Esophagus muscularis mucosa (tissue), 4 donors: ENCODE results near the gene NINJ2. TPM values are rescaled to one million over a fixed set of nuclear protein-coding genes. Genes with fewer than 3 reads are reported as not detected.

Experiments
- DNase-seq: peaks from one replicate; pipeline ENCODE4 v3.0.0-alpha.2; 2017; ENCODE audit errors: extremely low spot score
- H3K27ac ChIP-seq, 4 donors: fragments of 200-600 bp; sonication (generic); replicated peaks in 1 of 4; 1 replicate in 3 of 4; 2 replicates in 1 of 4; pipeline ENCODE4 v1.5.1; 2016 to 2019; ENCODE audit warnings: mild to moderate bottlenecking in 1 of 4
- H3K27me3 ChIP-seq, 4 donors: fragments of 200-600 bp; sonication (generic); one replicate each; pipeline versions ENCODE4 v1.5.1 to v1.6.0; 2016 to 2019
- H3K36me3 ChIP-seq, 4 donors: fragments of 200-600 bp; sonication (generic); one replicate each; pipeline ENCODE4 v1.5.1; 2016 to 2019
- H3K4me1 ChIP-seq, 4 donors: fragments of 200-600 bp; sonication (generic); one replicate each; pipeline ENCODE4 v1.5.1; 2016 to 2019
- H3K4me3 ChIP-seq, 4 donors: fragments of 200-600 bp; sonication (generic); 1 replicate in 2 of 4; 2 replicates in 2 of 4; pipeline ENCODE4 v1.5.1; 2016 to 2019; ENCODE audit warnings: mild to moderate bottlenecking in 4 of 4, moderate library complexity in 1 of 4
- H3K9me3 ChIP-seq, 4 donors: fragments of 200-600 bp; sonication (generic); 1 replicate in 3 of 4; 2 replicates in 1 of 4; pipeline ENCODE4 v1.5.1; 2016 to 2019
- EP300 ChIP-seq: sonication (generic); formaldehyde crosslinking; IDR thresholded peaks from one replicate; pipeline ENCODE4 v1.6.1; 2017; ENCODE audit warnings: antibody characterized with exemption
- POLR2A ChIP-seq: fragments of 450-650 bp; IDR thresholded peaks from one replicate; pipeline ENCODE4 v1.6.1; 2017; ENCODE audit warnings: antibody characterized with exemption, moderate library complexity, mild to moderate bottlenecking, low read depth
- POLR2AphosphoS5 ChIP-seq, 2 donors: sonication (generic); formaldehyde crosslinking; IDR thresholded peaks; one replicate each; pipeline ENCODE4 v1.6.1; 2017; ENCODE audit warnings: antibody characterized with exemption in 2 of 2
- WGBS: methylation state at CpG from one replicate; pipeline ENCODE4 v1.1.5; 2018; 5-methylcytosine and 5-hydroxymethylcytosine counted together
- intact Hi-C: fragments of 100-400 bp; cut with DNase I; formaldehyde crosslinking; loops from one replicate; pipeline ENCODE4 v1.15.1; 2023
- total RNA-seq, 4 donors: library from RNA; depleted of rRNA; stranded (reverse); fragments of >200 nt; gene quantifications; one replicate each; pipeline versions ENCODE4 v1.1.0 to v1.2.1, GENCODE V29; 2016
- TF ChIP-seq, protein P1 (sequence below), 3 experiments: fragments of 200-600 bp in 2 of 3; fragments of 450-650 bp in 1 of 3; sonication (generic) in 2 of 3; IDR thresholded peaks; one replicate each; pipeline ENCODE4 v1.5.1; 2017 to 2019; ENCODE audit warnings: antibody characterized with exemption in 3 of 3, mild to moderate bottlenecking in 2 of 3, moderate library complexity in 1 of 3

NINJ2 gene
- total RNA-seq, 4 donors from 2014 or later, result 2.9 to 11.1 (median 7.1) TPM

DNA sequence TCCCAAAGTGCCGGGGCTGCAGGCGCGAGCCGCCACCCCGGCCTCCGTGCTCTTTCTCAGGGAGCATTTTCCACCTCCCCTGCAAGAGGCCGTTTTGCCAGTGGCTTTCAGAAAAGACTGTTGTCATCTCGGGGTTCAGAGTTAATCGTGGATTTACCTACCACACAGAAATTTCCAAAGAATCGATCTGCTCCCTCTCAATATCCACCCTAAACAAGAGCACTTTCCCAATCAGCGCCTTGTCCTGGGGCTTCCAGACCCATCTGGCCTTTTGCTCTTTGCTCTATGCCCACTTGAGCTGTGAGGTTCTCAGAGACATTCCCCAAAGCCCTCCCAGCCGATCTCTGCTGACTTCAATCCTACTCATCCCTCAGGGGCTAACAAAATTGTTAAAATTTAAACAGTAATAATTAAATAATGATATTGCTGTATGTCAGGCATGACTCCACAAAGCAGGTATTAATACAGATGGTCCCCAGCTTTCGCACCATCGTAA lies 86.6 kb downstream of the NINJ2 start:
- 95% methylated on average over 14 of the region's 14 CpGs for WGBS
- no peaks in the 10 kb centered on the region for H3K27me3 ChIP-seq
- intact Hi-C loops, result loop anchor here (5.0 kb wide), 1 partner anchor 56 kb away; no protein-coding TSS in a partner anchor
- H3K36me3 ChIP-seq, result no peaks in the 10 kb centered on the region
- H3K4me1 ChIP-seq, result peaks cover 42 to 47% (median 44%) of the 10 kb centered on the region in 4 donors
- H3K4me3 ChIP-seq, result peak overlapping the region; percentile 17 to 29 (median 24)
- peak overlapping the region; percentile 29 to 71 (median 57) for H3K27ac ChIP-seq
- DNase-seq, result no peak
- H3K9me3 ChIP-seq, result no peaks in the 10 kb centered on the region
- TF ChIP-seq, protein P1, sequence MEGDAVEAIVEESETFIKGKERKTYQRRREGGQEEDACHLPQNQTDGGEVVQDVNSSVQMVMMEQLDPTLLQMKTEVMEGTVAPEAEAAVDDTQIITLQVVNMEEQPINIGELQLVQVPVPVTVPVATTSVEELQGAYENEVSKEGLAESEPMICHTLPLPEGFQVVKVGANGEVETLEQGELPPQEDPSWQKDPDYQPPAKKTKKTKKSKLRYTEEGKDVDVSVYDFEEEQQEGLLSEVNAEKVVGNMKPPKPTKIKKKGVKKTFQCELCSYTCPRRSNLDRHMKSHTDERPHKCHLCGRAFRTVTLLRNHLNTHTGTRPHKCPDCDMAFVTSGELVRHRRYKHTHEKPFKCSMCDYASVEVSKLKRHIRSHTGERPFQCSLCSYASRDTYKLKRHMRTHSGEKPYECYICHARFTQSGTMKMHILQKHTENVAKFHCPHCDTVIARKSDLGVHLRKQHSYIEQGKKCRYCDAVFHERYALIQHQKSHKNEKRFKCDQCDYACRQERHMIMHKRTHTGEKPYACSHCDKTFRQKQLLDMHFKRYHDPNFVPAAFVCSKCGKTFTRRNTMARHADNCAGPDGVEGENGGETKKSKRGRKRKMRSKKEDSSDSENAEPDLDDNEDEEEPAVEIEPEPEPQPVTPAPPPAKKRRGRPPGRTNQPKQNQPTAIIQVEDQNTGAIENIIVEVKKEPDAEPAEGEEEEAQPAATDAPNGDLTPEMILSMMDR (IDR thresholded peaks at IDR 0.05), result no peak
- TF ChIP-seq POLR2A (no peak), POLR2AphosphoS5 (IDR thresholded peaks at IDR 0.05) (no peak), EP300 (no peak)

DNA sequence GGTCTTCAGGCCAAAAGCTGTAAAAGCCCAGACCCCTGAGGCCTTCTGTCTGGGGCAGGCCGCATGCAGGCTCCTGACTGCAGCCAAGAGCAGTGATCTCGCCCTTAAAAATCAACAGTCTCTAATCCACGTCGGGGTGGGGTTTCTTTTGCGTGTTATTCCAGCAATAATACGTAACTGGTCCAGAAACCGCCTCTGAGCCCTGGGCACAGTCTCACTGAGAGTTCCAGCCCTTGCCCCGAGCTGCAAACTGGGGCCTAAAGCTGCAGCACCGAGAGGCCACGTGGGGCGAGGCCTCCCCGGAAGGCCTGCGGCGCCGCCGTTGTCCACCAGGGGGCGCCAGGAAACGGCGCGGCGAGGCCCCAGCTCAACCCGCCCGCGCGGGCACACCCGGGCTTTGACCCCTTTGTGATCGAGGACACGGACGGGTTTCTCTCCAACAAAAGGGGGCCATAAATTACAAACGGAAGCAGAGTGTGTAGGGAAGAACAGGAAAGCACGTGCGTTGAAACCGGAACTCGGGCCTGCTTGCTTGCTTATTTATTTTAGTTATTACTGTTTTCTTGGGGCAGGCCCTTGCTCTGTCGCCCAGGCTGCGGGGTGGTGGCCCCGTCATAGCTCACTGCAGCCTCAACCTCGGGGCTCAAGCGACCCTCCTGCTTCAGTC lies 87.2 kb downstream of the NINJ2 start:
- peaks cover 47 to 53% (median 48%) of the 10 kb centered on the region in 4 donors for H3K4me1 ChIP-seq
- no peaks in the 10 kb centered on the region for H3K9me3 ChIP-seq
- WGBS, result 11% methylated on average over 32 of the region's 39 CpGs
- intact Hi-C loops, result loop anchor here (5.0 kb wide), 1 partner anchor 56 kb away; no protein-coding TSS in a partner anchor
- peak overlapping the region; percentile 29 to 71 (median 57) for H3K27ac ChIP-seq
- no peaks in the 10 kb centered on the region for H3K36me3 ChIP-seq
- TF ChIP-seq POLR2AphosphoS5 (IDR thresholded peaks at IDR 0.05) (peak; percentile 35 to 71), POLR2A (no peak), EP300 (no peak)
- TF ChIP-seq, protein P1 (IDR thresholded peaks at IDR 0.05), result peak in 2 of 3 experiments; percentile 99 to 100
- H3K27me3 ChIP-seq, result no peaks in the 10 kb centered on the region
- peak overlapping the region; percentile 17 to 29 (median 24) for H3K4me3 ChIP-seq
- no peak for DNase-seq

DNA sequence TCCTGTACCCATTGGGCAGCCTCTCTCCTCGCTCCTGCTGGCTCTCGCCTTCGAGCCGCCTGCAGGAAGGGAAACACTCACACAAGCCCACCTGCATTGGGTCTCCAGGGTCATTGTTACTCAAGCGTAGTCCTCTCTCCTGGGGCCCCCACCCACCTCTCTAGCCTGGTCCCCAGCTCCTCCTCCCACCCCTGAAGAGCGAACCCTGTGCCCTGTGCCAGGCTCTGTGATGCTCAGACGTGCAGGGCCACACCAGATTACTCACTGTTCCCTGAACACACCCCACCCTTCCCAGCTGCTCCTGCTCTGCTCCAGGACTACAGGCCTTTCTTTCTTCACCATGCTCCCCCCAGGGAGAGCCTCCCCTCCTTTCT lies 88.1 kb downstream of the NINJ2 start:
- Histone ChIP-seq H3K4me1 (peaks cover 52 to 63% (median 58%) of the 10 kb centered on the region in 4 donors), H3K36me3 (no peaks in the 10 kb centered on the region), H3K9me3 (no peaks in the 10 kb centered on the region), H3K27ac (peak overlapping the region; percentile 29 to 71 (median 57)), H3K27me3 (no peaks in the 10 kb centered on the region), H3K4me3 (no peak overlapping the region)
- intact Hi-C loops, result loop anchor here (5.0 kb wide), 1 partner anchor 57 kb away; no protein-coding TSS in a partner anchor
- no peak for TF ChIP-seq EP300
- TF ChIP-seq, protein P1 (IDR thresholded peaks at IDR 0.05), result no peak
- no peak for DNase-seq
- 87% methylated on average over 7 of the region's 7 CpGs for WGBS

DNA sequence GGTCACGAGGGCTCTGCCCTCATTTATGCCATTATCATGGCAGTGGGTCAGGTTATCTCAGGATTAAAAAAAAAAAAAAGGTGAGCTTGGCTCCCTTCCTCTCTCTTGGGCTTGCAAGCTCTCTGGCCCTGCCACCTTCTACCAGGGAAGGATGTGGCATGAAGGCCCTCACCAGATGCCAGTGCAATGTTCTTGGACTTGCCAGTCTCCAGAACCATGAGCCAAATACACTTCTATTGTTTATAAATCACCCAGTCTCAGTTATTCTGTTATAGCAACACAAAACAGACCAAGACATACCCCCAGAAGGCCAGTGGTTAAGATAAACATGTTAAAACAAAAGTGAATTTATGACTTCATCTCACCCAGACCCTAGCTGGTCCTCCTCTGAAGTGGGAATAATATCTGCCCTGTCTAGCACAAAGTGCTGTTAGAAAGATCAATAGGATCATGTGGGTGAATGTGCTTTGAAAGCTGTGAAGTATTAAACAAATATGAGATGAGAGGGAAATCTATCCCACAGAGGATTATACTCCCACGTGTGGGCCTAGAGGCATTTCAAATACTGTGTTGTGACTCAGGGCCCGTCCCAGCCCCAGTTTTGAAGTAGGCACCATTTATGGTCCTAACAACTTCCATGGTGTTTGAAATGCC lies 88.6 kb downstream of the NINJ2 start:
- Histone ChIP-seq H3K4me1 (peaks cover 54 to 68% (median 62%) of the 10 kb centered on the region in 4 donors), H3K27ac (peak overlapping the region; percentile 29 to 71 (median 57)), H3K36me3 (no peaks in the 10 kb centered on the region), H3K9me3 (no peaks in the 10 kb centered on the region), H3K27me3 (no peaks in the 10 kb centered on the region), H3K4me3 (no peak overlapping the region)
- TF ChIP-seq POLR2A (no peak), EP300 (no peak)
- intact Hi-C loops, result loop anchor here (1.0 to 5.0 kb wide), 2 partner anchors 58 to 177 kb away; no protein-coding TSS in a partner anchor
- no peak for DNase-seq
- WGBS, result 59% methylated on average over 3 of the region's 3 CpGs

DNA sequence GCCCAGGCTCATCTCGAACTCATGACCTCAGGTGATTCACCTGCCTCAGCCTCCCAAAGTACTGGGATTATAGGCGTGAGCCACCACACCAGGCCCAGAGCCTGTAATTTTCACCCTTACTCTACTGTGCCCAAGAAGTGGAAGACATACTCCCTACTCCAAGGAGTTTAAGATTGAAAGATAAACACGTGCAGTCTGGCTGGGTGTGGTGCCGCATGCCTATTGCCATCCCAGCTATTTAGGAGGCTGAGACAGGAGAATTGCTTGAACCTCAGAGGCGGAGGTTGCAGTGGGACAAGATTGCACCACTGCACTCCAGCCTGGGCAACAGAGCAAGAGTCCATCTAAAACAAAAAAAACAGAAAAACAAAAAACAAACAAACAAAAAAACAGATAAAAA lies 90.0 kb downstream of the NINJ2 start:
- no peaks in the 10 kb centered on the region for H3K27me3 ChIP-seq
- peaks cover 48 to 59% (median 56%) of the 10 kb centered on the region in 4 donors for H3K4me1 ChIP-seq
- WGBS, result 85% methylated on average over 5 of the region's 5 CpGs
- H3K9me3 ChIP-seq, result no peaks in the 10 kb centered on the region
- peak overlapping the region in 2 of 4 donors; percentile 1 to 11 for H3K27ac ChIP-seq
- intact Hi-C loops, result no loop called here
- H3K36me3 ChIP-seq, result no peaks in the 10 kb centered on the region
- no peak overlapping the region for H3K4me3 ChIP-seq
- DNase-seq, result no peak
- TF ChIP-seq POLR2A (no peak), EP300 (no peak), POLR2AphosphoS5 (IDR thresholded peaks at IDR 0.05) (no peak)
- TF ChIP-seq, protein P1 (IDR thresholded peaks at IDR 0.05), result no peak
